Measurements from ENCODE around the gene MRPS21.

The MRPS21 gene

GRCh38 chr1:150293433-150294253 lies at the start of gene MRPS21:
Gene MRPS21, plus strand, starts transcription at chr1:150293861. Its CDS starts 506 bp downstream, at chr1:150294367.
- peak; percentile 82 to 87 for DNase-seq

- DNase-seq = no peak
Observed at GRCh38 chr1:150249936-150250335, 43.7 kb upstream of the MRPS21 start.

GRCh38 chr1:150256198-150256553 lies 37.5 kb upstream of the MRPS21 start:
- DNase-seq = no peak

- DNase-seq = no peak
Observed at GRCh38 chr1:150256554-150257341, 36.9 kb upstream of the MRPS21 start.

- DNase-seq = no peak
Observed at GRCh38 chr1:150257624-150258585, 35.8 kb upstream of the MRPS21 start, which contains the start of gene CA14. Gene CA14, plus strand, starts transcription at chr1:150257774. Its CDS starts 355 bp downstream, at chr1:150258129.

- no peak for DNase-seq
Observed at GRCh38 chr1:150259217-150259616, 34.4 kb upstream of the MRPS21 start.

- DNase-seq = no peak
Observed at GRCh38 chr1:150259758-150260669, 33.6 kb upstream of the MRPS21 start.

GRCh38 chr1:150261367-150261766 lies 32.3 kb upstream of the MRPS21 start:
- no peak for DNase-seq

- no peak for DNase-seq
Observed at GRCh38 chr1:150262388-150263320, 31.0 kb upstream of the MRPS21 start.

- no peak for DNase-seq
Observed at GRCh38 chr1:150263549-150263948, 30.1 kb upstream of the MRPS21 start.

GRCh38 chr1:150267896-150268295 lies 25.8 kb upstream of the MRPS21 start:
- no peak for DNase-seq

- DNase-seq = peak; percentile 37 to 65
Observed at GRCh38 chr1:150268340-150268704, 25.3 kb upstream of the MRPS21 start.

GRCh38 chr1:150268705-150269403 lies 24.8 kb upstream of the MRPS21 start, which contains the start of gene APH1A:
Gene APH1A, minus strand, starts transcription at chr1:150269016. Its CDS starts 206 bp downstream, at chr1:150268810.
- DNase-seq = peak; percentile 98

GRCh38 chr1:150269451-150269850 lies 24.2 kb upstream of the MRPS21 start:
- peak; percentile 53 to 57 for DNase-seq

- peak; percentile 48 to 71 for DNase-seq
Observed at GRCh38 chr1:150271291-150271959, 22.2 kb upstream of the MRPS21 start.

- DNase-seq = peak; percentile 35 to 57
Observed at GRCh38 chr1:150273311-150273710, 20.4 kb upstream of the MRPS21 start.

- no peak for DNase-seq
Observed at GRCh38 chr1:150280138-150280707, 13.4 kb upstream of the MRPS21 start.

- DNase-seq = peak; percentile 37 to 76
Observed at GRCh38 chr1:150281221-150281757, 12.4 kb upstream of the MRPS21 start.
